ENCODE results near the gene CELF5. TPM values are rescaled to one million over a fixed set of nuclear protein-coding genes. Genes with fewer than 3 reads are reported as not detected.
A peak's percentile ranks its signal among the peaks of the same experiment; 100 is the strongest.

Gene CELF5
- total and polyA plus RNA-seq, 2 experiments from 2014 or later = 5.6 to 10.6 TPM

- peaks cover 4% of the 10 kb centered on the region; the same call in 1 of the 2 replicates for H3K4me1 ChIP-seq (ENCODE audit: insufficient read depth)
- peaks cover 22% of the 10 kb centered on the region for H3K36me3 Mint-ChIP-seq (ENCODE audit: low read depth)
Observed at GRCh38 chr19:3208317-3209207, 15.9 kb upstream of the CELF5 start.

GRCh38 chr19:3210347-3211017 is 14.0 kb upstream of the CELF5 start:
- Histone ChIP-seq H3K4me2 (no peak overlapping the region), H3K36me3 (ENCODE audit: insufficient read depth) (peaks cover 12% of the 10 kb centered on the region), H4K20me1 (replicated peaks; ENCODE audit: insufficient read depth) (peaks cover 6% of the 10 kb centered on the region; the same call in 1 of the 2 replicates), H3K79me2 (replicated peaks; ENCODE audit: insufficient read depth) (no peaks in the 10 kb centered on the region), H3K27me3 (ENCODE audit: insufficient read depth) (no peaks in the 10 kb centered on the region), H3K27ac (ENCODE audit: low read depth) (no peak overlapping the region), H2AFZ (no peak overlapping the region), H3K4me3 (no peak overlapping the region), H3F3A (replicated peaks; ENCODE audit: low read depth) (no peaks in the 10 kb centered on the region), H3K4me1 (ENCODE audit: insufficient read depth) (peaks cover 4% of the 10 kb centered on the region; the same call in 1 of the 2 replicates), H3K9me2 (ENCODE audit: insufficient read depth) (no peaks in the 10 kb centered on the region)
- DNase-seq (ENCODE audit: low spot score) (peak; percentile 84), ATAC-seq (peak; percentile 88)
- Mint-ChIP-seq H3K27ac (peak overlapping the region; percentile 40), H3K36me3 (ENCODE audit: low read depth) (peaks cover 20% of the 10 kb centered on the region), H3K4me3 (no peak overlapping the region), H3K9me3 (no peaks in the 10 kb centered on the region), H3K27me3 (ENCODE audit: insufficient read depth, low read depth, poor library complexity) (peaks cover 10% of the 10 kb centered on the region), H3K4me1 (peaks cover 8% of the 10 kb centered on the region)
- TF ChIP-seq, protein P1, sequence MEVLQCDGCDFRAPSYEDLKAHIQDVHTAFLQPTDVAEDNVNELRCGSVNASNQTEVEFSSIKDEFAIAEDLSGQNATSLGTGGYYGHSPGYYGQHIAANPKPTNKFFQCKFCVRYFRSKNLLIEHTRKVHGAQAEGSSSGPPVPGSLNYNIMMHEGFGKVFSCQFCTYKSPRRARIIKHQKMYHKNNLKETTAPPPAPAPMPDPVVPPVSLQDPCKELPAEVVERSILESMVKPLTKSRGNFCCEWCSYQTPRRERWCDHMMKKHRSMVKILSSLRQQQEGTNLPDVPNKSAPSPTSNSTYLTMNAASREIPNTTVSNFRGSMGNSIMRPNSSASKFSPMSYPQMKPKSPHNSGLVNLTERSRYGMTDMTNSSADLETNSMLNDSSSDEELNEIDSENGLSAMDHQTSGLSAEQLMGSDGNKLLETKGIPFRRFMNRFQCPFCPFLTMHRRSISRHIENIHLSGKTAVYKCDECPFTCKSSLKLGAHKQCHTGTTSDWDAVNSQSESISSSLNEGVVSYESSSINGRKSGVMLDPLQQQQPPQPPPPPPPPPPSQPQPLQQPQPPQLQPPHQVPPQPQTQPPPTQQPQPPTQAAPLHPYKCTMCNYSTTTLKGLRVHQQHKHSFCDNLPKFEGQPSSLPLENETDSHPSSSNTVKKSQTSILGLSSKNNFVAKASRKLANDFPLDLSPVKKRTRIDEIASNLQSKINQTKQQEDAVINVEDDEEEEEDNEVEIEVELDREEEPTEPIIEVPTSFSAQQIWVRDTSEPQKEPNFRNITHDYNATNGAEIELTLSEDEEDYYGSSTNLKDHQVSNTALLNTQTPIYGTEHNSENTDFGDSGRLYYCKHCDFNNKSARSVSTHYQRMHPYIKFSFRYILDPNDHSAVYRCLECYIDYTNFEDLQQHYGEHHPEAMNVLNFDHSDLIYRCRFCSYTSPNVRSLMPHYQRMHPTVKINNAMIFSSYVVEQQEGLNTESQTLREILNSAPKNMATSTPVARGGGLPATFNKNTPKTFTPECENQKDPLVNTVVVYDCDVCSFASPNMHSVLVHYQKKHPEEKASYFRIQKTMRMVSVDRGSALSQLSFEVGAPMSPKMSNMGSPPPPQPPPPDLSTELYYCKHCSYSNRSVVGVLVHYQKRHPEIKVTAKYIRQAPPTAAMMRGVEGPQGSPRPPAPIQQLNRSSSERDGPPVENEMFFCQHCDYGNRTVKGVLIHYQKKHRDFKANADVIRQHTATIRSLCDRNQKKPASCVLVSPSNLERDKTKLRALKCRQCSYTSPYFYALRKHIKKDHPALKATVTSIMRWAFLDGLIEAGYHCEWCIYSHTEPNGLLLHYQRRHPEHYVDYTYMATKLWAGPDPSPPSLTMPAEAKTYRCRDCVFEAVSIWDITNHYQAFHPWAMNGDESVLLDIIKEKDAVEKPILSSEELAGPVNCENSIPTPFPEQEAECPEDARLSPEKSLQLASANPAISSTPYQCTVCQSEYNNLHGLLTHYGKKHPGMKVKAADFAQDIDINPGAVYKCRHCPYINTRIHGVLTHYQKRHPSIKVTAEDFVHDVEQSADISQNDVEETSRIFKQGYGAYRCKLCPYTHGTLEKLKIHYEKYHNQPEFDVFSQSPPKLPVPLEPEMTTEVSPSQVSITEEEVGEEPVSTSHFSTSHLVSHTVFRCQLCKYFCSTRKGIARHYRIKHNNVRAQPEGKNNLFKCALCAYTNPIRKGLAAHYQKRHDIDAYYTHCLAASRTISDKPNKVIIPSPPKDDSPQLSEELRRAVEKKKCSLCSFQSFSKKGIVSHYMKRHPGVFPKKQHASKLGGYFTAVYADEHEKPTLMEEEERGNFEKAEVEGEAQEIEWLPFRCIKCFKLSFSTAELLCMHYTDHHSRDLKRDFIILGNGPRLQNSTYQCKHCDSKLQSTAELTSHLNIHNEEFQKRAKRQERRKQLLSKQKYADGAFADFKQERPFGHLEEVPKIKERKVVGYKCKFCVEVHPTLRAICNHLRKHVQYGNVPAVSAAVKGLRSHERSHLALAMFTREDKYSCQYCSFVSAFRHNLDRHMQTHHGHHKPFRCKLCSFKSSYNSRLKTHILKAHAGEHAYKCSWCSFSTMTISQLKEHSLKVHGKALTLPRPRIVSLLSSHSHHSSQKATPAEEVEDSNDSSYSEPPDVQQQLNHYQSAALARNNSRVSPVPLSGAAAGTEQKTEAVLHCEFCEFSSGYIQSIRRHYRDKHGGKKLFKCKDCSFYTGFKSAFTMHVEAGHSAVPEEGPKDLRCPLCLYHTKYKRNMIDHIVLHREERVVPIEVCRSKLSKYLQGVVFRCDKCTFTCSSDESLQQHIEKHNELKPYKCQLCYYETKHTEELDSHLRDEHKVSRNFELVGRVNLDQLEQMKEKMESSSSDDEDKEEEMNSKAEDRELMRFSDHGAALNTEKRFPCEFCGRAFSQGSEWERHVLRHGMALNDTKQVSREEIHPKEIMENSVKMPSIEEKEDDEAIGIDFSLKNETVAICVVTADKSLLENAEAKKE (CRISPR knock-in tag; IDR thresholded peaks at IDR 0.05) = no peak
- TF ChIP-seq CTCF (conservative IDR thresholded peaks at IDR 0.05; ENCODE audit: low read depth in 2 of 2) = peak; percentile 65 to 80
- no peak; the same call in 1 of the 2 replicates for TF ChIP-seq POLR2AphosphoS5 (IDR thresholded peaks at IDR 0.05; ENCODE audit: low read depth)

More at GRCh38 chr19:3208317-3209207, 15.9 kb upstream of the CELF5 start:
- TF ChIP-seq JUNB (IDR thresholded peaks at IDR 0.05; ENCODE audit: unreplicated experiment) (no peak), CREB1 (CRISPR knock-in tag; IDR thresholded peaks at IDR 0.05; ENCODE audit: low read depth) (no peak), POLR2AphosphoS5 (IDR thresholded peaks at IDR 0.05; ENCODE audit: low read depth) (no peak)
- H3K36me3 ChIP-seq (ENCODE audit: insufficient read depth) = peaks cover 12% of the 10 kb centered on the region
- DNase-seq (ENCODE audit: low spot score) = no peak
- H3K27ac ChIP-seq (ENCODE audit: low read depth) = no peak overlapping the region
- no peak for ATAC-seq
- Mint-ChIP-seq H3K4me3 (no peak overlapping the region), H3K9me3 (no peaks in the 10 kb centered on the region), H3K4me1 (peaks cover 8% of the 10 kb centered on the region), H3K27ac (no peak overlapping the region; the same call in 1 of the 2 replicates), H3K27me3 (ENCODE audit: insufficient read depth, low read depth, poor library complexity) (peaks cover 10% of the 10 kb centered on the region)
- H3F3A ChIP-seq (replicated peaks; ENCODE audit: low read depth) = no peaks in the 10 kb centered on the region
- no peaks in the 10 kb centered on the region for H3K9me2 ChIP-seq (ENCODE audit: insufficient read depth)
- H4K20me1 ChIP-seq (replicated peaks; ENCODE audit: insufficient read depth) = peaks cover 6% of the 10 kb centered on the region; the same call in 1 of the 2 replicates
- no peak overlapping the region for H3K4me2 ChIP-seq
- H3K4me3 ChIP-seq = no peak overlapping the region
- H3K27me3 ChIP-seq (ENCODE audit: insufficient read depth) = no peaks in the 10 kb centered on the region
- H2AFZ ChIP-seq = no peak overlapping the region
- H3K79me2 ChIP-seq (replicated peaks; ENCODE audit: insufficient read depth) = no peaks in the 10 kb centered on the region

Measured in GM23338 (cell line).